Measurements from ENCODE around the gene UBE4B.

UBE4B gene

GRCh38 chr1:10152709-10153284 lies 120.0 kb downstream of the UBE4B start:
- TF ChIP-seq ZNF274 (IDR thresholded peaks at IDR 0.05; ENCODE audit: low read depth, low read length) = no peak
- no peak overlapping the region for H3K4me3 ChIP-seq (ENCODE audit: low read length)

GRCh38 chr1:10155087-10155712 lies 122.4 kb downstream of the UBE4B start:
- no peak overlapping the region for H3K4me3 ChIP-seq (ENCODE audit: low read length)
- TF ChIP-seq ZNF274 (IDR thresholded peaks at IDR 0.05; ENCODE audit: low read depth, low read length) = no peak

- no peak for TF ChIP-seq ZNF274 (IDR thresholded peaks at IDR 0.05; ENCODE audit: low read depth, low read length)
Measured at GRCh38 chr1:10160173-10160572, 127.4 kb downstream of the UBE4B start.

GRCh38 chr1:10160907-10161490 lies 128.2 kb downstream of the UBE4B start:
- no peak overlapping the region for H3K4me3 ChIP-seq (ENCODE audit: low read length)
- TF ChIP-seq ZNF274 (IDR thresholded peaks at IDR 0.05; ENCODE audit: low read depth, low read length) = no peak

More at GRCh38 chr1:10160173-10160572, 127.4 kb downstream of the UBE4B start:
- no peak overlapping the region for H3K4me3 ChIP-seq (ENCODE audit: low read length)

GRCh38 chr1:10161541-10162290 lies 129.0 kb downstream of the UBE4B start:
- H3K4me3 ChIP-seq (ENCODE audit: low read length) = no peak overlapping the region
- TF ChIP-seq ZNF274 (IDR thresholded peaks at IDR 0.05; ENCODE audit: low read depth, low read length) = no peak

GRCh38 chr1:10168912-10169514 lies 136.3 kb downstream of the UBE4B start:
- H3K4me3 ChIP-seq (ENCODE audit: low read length) = no peak overlapping the region
- no peak for TF ChIP-seq ZNF274 (IDR thresholded peaks at IDR 0.05; ENCODE audit: low read depth, low read length)

GRCh38 chr1:10170239-10170574 lies 137.4 kb downstream of the UBE4B start:
- no peak overlapping the region for H3K4me3 ChIP-seq (ENCODE audit: low read length)
- TF ChIP-seq ZNF274 (IDR thresholded peaks at IDR 0.05; ENCODE audit: low read depth, low read length) = no peak

- H3K4me3 ChIP-seq (ENCODE audit: low read length) = no peak overlapping the region
- no peak for TF ChIP-seq ZNF274 (IDR thresholded peaks at IDR 0.05; ENCODE audit: low read depth, low read length)
Measured at GRCh38 chr1:10171105-10171767, 138.5 kb downstream of the UBE4B start.

- TF ChIP-seq ZNF274 (IDR thresholded peaks at IDR 0.05; ENCODE audit: low read depth, low read length) = no peak
- H3K4me3 ChIP-seq (ENCODE audit: low read length) = no peak overlapping the region
Measured at GRCh38 chr1:10171995-10172669, 139.4 kb downstream of the UBE4B start.

- H3K4me3 ChIP-seq (ENCODE audit: low read length) = no peak overlapping the region
- no peak for TF ChIP-seq ZNF274 (IDR thresholded peaks at IDR 0.05; ENCODE audit: low read depth, low read length)
Measured at GRCh38 chr1:10173582-10173981, 140.8 kb downstream of the UBE4B start.

- no peak overlapping the region for H3K4me3 ChIP-seq (ENCODE audit: low read length)
- TF ChIP-seq ZNF274 (IDR thresholded peaks at IDR 0.05; ENCODE audit: low read depth, low read length) = no peak
Measured at GRCh38 chr1:10177876-10178275, 145.1 kb downstream of the UBE4B start.

- H3K4me3 ChIP-seq (ENCODE audit: low read length) = no peak overlapping the region
- TF ChIP-seq ZNF274 (IDR thresholded peaks at IDR 0.05; ENCODE audit: low read depth, low read length) = no peak
Measured at GRCh38 chr1:10178597-10179405, 146.0 kb downstream of the UBE4B start.
